Effector CD8-positive, alpha-beta T cell (primary cell): ENCODE data around the gene REXO4.
"Not testable (repeated sequence)": the region's sequence is repeated elsewhere in the genome, so short reads cannot be mapped to it uniquely, and the experiment has no call there.

Source experiments
- DNase-seq: peaks from one replicate; lab custom pipeline; 2025; lab: John Stamatoyannopoulos, UW
- total RNA-seq, 4 experiments: gene quantifications; one replicate each; lab custom pipeline; 2026; lab: John Stamatoyannopoulos, UW

REXO4 gene
- 46.7 to 61.4 (median 53.4) reads per million in 4 experiments for total RNA-seq

- DNase-seq: peak; percentile 67
Measured at GRCh38 chr9:133417541-133418461, at the start of gene REXO4. TSS of gene REXO4 (minus strand) at chr9:133418010. CDS start at chr9:133417844, 166 bp downstream.

- no peak for DNase-seq
Measured at GRCh38 chr9:133467101-133467500, 49.3 kb upstream of the REXO4 start.

GRCh38 chr9:133465984-133466383 is 48.2 kb upstream of the REXO4 start:
- DNase-seq: no peak

- no peak for DNase-seq
Measured at GRCh38 chr9:133464638-133465037, 46.8 kb upstream of the REXO4 start.

- no peak for DNase-seq
Measured at GRCh38 chr9:133463864-133464615, 46.2 kb upstream of the REXO4 start.

GRCh38 chr9:133463234-133463863 is 45.5 kb upstream of the REXO4 start:
- no peak for DNase-seq

GRCh38 chr9:133461975-133462374 is 44.2 kb upstream of the REXO4 start:
- no peak for DNase-seq

GRCh38 chr9:133460405-133461175 is 42.8 kb upstream of the REXO4 start:
- DNase-seq: peak; percentile 66

GRCh38 chr9:133459476-133460404 is 41.9 kb upstream of the REXO4 start, which contains the start of gene CACFD1:
TSS of gene CACFD1 (plus strand) at chr9:133459978. CDS start at chr9:133460067, 89 bp downstream.
- peak; percentile 90 for DNase-seq

- DNase-seq: no peak
Measured at GRCh38 chr9:133458643-133459312, 41.0 kb upstream of the REXO4 start.

- no peak for DNase-seq
Measured at GRCh38 chr9:133457748-133458147, 39.9 kb upstream of the REXO4 start.

GRCh38 chr9:133457233-133457632 is 39.4 kb upstream of the REXO4 start:
- no peak for DNase-seq

GRCh38 chr9:133456409-133456808 is 38.6 kb upstream of the REXO4 start:
- DNase-seq: no peak

GRCh38 chr9:133455936-133456335 is 38.1 kb upstream of the REXO4 start:
- DNase-seq: no peak

- DNase-seq: no peak
Measured at GRCh38 chr9:133454943-133455673, 37.3 kb upstream of the REXO4 start.

GRCh38 chr9:133454325-133454724 is 36.5 kb upstream of the REXO4 start:
- no peak for DNase-seq

GRCh38 chr9:133453651-133454050 is 35.8 kb upstream of the REXO4 start:
- DNase-seq: no peak

GRCh38 chr9:133452562-133452961 is 34.8 kb upstream of the REXO4 start:
- DNase-seq: no peak

- not testable (repeated sequence) for DNase-seq
Measured at GRCh38 chr9:133451865-133452264, 34.1 kb upstream of the REXO4 start.
